Osteocyte (in vitro differentiated cells): ENCODE measurements around the gene LCT. TPM values are rescaled to one million over a fixed set of nuclear protein-coding genes. Genes with fewer than 3 reads are reported as not detected.
"Not testable (repeated sequence)": the region's sequence is repeated elsewhere in the genome, so short reads cannot be mapped to it uniquely, and the experiment has no call there.

Experiments used
- DNase-seq: peaks from one replicate; pipeline ENCODE4 v3.0.0; 2021; ENCODE audit warnings: mixed read lengths; ENCODE audit not compliant: unreplicated experiment; ENCODE audit errors: extremely low spot score
- H3K27ac Mint-ChIP-seq: one replicate; pipeline ENCODE4 v1.8.0; 2021; ENCODE audit warnings: mild to moderate bottlenecking, mixed read lengths; ENCODE audit not compliant: unreplicated experiment
- H3K27me3 Mint-ChIP-seq: one replicate; pipeline ENCODE4 v1.8.0; 2021; ENCODE audit warnings: mixed read lengths; ENCODE audit not compliant: unreplicated experiment
- H3K36me3 Mint-ChIP-seq: one replicate; pipeline ENCODE4 v1.8.0; 2021; ENCODE audit warnings: mixed read lengths; ENCODE audit not compliant: unreplicated experiment
- H3K4me1 Mint-ChIP-seq: one replicate; pipeline ENCODE4 v1.8.0; 2021; ENCODE audit warnings: mixed read lengths; ENCODE audit not compliant: unreplicated experiment
- H3K4me3 Mint-ChIP-seq: one replicate; pipeline ENCODE4 v1.8.0; 2021; ENCODE audit warnings: mild to moderate bottlenecking, moderate library complexity, mixed read lengths; ENCODE audit not compliant: unreplicated experiment
- H3K9me3 Mint-ChIP-seq: one replicate; pipeline ENCODE4 v1.8.0; 2021; ENCODE audit warnings: mixed read lengths; ENCODE audit not compliant: unreplicated experiment
- CTCF ChIP-seq: fragments of 200-600 bp; sonication (generic); IDR thresholded peaks from 2 replicates; pipeline ENCODE4 v1.5.0; 2021; ENCODE audit warnings: antibody characterized with exemption, mild to moderate bottlenecking, moderate library complexity
- long read RNA-seq: library from polyadenylated mRNA; unstranded; transcript quantifications from one replicate; pipeline ENCODE4 v2.0.0, GENCODE V29; 2021
- total RNA-seq: library from RNA; stranded (reverse); gene quantifications from 2 replicates; pipeline ENCODE4 v1.2.1, GENCODE V29; 2021

The LCT gene
- total RNA-seq = not detected in 2 replicates
- long read RNA-seq = 0 reads

- Mint-ChIP-seq H3K27me3 (no peaks in the 10 kb centered on the region), H3K4me1 (peaks cover 35% of the 10 kb centered on the region), H3K27ac (no peak within 1 kb of the TSS), H3K9me3 (no peaks in the 10 kb centered on the region), H3K4me3 (no peak within 1 kb of the TSS), H3K36me3 (no peaks in the 10 kb centered on the region)
- no peak for TF ChIP-seq CTCF
- no peak for DNase-seq
Observed at GRCh38 chr2:135836596-135837270, at the start of gene LCT. Gene LCT, minus strand, starts transcription at chr2:135837184. Its CDS starts 15 bp downstream, at chr2:135837169.

GRCh38 chr2:135885709-135886108 lies 48.7 kb upstream of the LCT start:
- H3K9me3 Mint-ChIP-seq = no peaks in the 10 kb centered on the region
- H3K4me1 Mint-ChIP-seq = no peaks in the 10 kb centered on the region
- no peak for DNase-seq
- peaks cover 19% of the 10 kb centered on the region for H3K27me3 Mint-ChIP-seq
- no peaks in the 10 kb centered on the region for H3K36me3 Mint-ChIP-seq
- no peak for TF ChIP-seq CTCF
- no peak overlapping the region for H3K4me3 Mint-ChIP-seq
- H3K27ac Mint-ChIP-seq = no peak overlapping the region

- no peak for DNase-seq
- H3K4me1 Mint-ChIP-seq = no peaks in the 10 kb centered on the region
Observed at GRCh38 chr2:135882415-135882814, 45.4 kb upstream of the LCT start.

DNA sequence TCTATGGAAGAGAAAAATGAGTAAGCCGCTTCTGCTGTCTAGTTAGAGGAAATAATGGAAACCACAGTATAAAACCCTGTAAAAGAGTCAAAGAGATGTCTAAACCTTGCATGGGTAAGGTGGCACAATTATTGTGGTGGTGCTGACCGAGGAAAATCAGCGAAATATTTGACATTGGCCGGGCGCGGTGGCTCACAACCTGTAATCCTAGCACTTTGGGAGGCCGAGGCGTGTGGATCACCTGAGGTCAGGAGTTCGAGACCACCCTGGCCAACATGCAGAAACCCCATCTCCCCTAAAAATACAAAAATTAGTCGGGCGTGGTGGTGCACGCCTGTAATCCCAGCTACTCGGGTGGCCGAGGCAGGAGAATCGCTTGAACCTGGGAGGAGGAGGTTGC lies 39.8 kb upstream of the LCT start:
- not testable (repeated sequence) for DNase-seq, H3K9me3 Mint-ChIP-seq, H3K27me3 Mint-ChIP-seq, H3K36me3 Mint-ChIP-seq
- Mint-ChIP-seq H3K27ac (peak overlapping the region; percentile 86), H3K4me3 (peak overlapping the region; percentile 85), H3K4me1 (peaks cover 26% of the 10 kb centered on the region)

More at GRCh38 chr2:135882415-135882814, 45.4 kb upstream of the LCT start:
- H3K27ac Mint-ChIP-seq = no peak overlapping the region
- H3K9me3 Mint-ChIP-seq = no peaks in the 10 kb centered on the region
- H3K27me3 Mint-ChIP-seq = peaks cover 20% of the 10 kb centered on the region
- H3K4me3 Mint-ChIP-seq = no peak overlapping the region
- no peak for TF ChIP-seq CTCF
- H3K36me3 Mint-ChIP-seq = no peaks in the 10 kb centered on the region

DNA sequence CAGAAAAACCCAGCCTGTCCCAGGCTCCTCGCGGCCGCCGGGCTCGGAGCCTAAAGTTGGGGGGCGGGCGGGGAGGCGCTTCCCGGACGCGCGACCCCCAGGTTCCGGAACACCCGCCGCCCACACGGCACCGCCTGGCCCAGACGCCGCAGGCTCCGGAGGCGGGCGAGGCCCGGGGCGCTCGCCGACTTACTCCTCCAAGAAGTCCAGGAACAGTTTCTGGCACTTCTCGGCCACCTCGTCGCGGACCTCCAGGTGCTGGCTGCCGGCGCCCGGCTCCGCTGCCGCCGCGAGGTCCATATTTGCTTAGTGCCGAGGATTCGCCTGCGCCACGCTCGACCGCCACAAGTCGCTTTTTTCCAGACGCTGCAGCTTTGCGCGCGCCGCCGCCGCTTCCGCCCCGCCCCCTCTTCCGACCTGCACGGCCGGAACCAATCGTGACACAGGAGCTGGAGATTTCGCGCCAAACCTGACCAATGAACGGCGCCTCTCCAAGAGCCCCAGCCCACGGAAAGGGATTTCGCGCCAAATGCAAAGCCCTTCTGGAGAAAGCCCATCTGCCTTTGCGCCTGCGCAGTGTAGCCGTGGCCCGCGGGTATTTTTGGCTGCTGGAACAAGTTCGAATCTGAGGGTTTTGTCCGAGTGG lies 39.2 kb upstream of the LCT start, which contains the start of gene MCM6:
Gene MCM6 (minus strand): TSS at position 378 of the 646 bp plus-strand sequence. CDS start 78 bp downstream, at position 300.
- peaks cover 3% of the 10 kb centered on the region for H3K27me3 Mint-ChIP-seq
- H3K9me3 Mint-ChIP-seq = no peaks in the 10 kb centered on the region

More for the DNA sequence above, 39.2 kb upstream of the LCT start, which contains the start of gene MCM6:
- peak within 1 kb of the TSS; percentile 85 for H3K4me3 Mint-ChIP-seq
- H3K4me1 Mint-ChIP-seq = peaks cover 26% of the 10 kb centered on the region
- H3K27ac Mint-ChIP-seq = peak within 1 kb of the TSS; percentile 92
- DNase-seq = peak; percentile 100
- H3K36me3 Mint-ChIP-seq = peaks cover 7% of the 10 kb centered on the region
- TF ChIP-seq CTCF = no peak
